SK-N-DZ (cell line): Measurements from ENCODE around the gene P2RX1.
A peak's percentile ranks its signal among the peaks of the same experiment; 100 is the strongest.

Experiments used
- DNase-seq: peaks from one replicate; pipeline ENCODE4 v3.0.0-alpha.2; 2015; ENCODE audit warnings: low spot score

P2RX1 gene

DNA sequence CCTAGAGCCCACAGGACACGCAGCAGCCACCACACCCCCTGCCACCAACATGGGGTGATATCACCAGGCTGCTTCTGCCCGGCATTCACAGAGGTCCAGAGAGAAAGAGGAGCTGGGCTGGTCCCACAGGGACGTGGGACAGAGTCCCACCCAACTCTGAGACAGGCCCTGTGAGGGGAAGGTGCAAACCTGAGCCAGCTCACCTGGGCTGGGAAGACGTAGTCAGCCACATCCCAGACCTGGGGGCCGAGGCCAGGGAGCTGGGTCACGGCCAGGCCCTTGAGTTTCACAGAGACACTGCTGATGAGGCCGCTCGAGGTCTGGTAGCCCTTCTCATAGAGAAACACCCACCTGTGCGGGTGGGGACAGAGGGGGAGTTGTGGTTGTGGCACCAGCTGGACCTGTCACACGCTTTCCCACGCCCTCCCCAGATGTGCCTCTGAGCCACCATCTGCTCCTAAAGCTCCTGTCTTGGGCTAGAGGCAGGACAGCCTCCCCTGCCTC, 11.2 kb downstream of the P2RX1 start:
- no peak for DNase-seq

GRCh38 chr17:3904501-3904900, 11.8 kb downstream of the P2RX1 start:
- DNase-seq, result no peak

DNA sequence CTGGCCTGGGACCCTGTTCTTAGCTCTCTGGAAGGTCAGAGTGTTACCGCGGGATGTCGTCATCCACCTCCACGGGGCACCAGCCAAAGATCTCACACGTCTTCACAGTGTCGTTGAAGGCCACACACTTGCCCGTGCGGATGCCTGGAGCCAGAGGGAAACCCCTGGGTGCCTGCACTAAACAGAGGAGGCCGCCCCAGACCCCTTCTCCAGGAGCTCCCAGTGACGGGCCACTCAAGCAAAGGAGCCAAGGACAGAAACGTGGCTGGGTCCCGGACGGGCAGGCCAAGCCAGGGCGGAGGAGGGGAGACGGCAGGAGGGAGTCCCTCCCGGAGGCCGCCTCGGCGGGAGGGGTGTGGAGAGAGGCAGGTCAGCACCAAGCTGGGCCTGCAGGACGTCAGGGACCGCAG, 12.4 kb downstream of the P2RX1 start:
- no peak for DNase-seq

DNA sequence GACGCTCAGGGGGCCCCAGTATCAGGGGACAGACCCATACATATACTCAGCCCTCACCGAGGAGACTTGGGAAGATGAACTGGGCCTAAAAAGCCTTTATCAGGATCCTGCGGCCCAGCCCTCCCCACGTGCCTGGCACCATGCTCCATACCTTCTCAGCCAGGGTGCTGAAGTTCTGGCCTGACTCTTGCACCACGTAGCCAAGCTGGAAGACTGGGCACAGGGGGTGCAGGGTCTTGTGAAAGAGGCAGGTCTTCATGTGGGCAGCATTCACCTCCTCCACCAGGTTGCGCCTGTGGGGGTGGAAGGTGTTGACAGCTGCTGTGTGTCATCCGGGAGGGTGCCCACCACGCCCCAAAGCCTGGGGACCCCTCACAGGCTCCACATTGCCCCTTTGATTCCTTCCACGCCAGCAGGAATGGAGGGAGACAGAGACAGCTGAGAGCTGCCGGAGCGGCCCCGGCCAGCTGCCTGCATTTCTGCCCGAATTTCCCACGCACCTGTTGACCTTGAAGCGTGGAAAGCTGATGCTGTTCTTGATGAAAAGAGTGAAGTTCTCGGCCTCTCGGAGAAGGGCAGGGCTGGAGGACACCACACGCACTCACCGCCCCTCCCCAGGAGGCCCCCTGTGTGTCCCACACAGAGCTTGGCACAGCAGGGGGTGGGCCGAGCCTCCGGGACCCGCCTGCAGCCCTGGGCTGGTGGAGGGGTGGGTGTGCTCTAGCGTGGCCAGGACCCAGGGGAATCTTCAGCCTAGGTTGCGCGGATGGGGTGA, 13.0 kb downstream of the P2RX1 start:
- no peak for DNase-seq

DNA sequence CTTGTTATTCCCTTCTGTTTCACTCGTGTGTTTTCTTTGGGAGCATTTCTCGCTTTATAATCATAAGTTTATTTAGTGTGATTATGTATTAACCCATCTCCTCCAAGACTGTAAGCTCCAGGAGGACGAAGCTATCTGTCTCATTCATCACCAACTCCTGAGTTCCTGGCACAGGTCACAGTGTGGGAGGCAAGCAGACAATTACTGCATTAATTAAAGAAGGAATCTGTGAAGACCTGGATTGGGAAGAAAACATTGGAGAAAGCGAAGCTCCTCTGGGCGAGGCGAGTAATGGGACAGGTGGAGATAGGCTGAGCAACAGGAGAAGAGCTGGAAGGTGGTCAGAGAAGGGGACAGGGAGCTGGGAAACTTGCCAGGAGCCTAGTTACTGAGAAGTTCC, 15.6 kb downstream of the P2RX1 start:
- DNase-seq, result no peak

DNA sequence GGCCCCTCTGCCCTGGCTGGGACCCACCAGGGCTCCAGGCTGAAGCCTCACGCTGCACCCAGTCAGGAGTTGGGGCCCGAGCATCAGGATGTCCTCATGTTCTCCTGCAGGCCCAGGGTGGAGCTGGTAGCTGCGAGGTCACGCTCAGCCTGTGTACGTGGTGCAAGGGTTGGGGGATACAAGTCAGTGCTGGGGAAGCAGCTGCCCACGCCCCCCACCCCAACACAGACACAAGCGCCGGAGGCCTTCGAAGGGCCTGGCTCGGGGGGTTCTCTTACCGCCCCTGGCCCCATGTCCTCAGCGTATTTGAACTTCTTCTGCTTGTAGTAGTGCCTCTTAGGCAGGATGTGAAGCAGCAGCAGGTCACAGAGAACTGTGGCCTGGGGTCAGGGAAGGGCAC, 18.5 kb downstream of the P2RX1 start:
- DNase-seq, result no peak

DNA sequence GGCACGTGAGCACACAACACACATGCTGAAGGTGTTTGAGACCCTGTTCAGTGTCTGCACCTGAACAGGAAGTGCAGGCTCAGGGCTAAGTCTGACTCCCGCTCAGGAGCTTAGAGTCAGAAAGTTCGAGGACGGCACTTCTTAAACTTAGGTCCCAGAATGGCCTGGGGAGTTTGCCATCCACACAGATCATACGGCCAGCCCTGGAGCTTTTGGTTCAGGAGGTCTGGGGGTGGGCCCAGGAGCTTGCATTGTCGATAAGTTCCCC, 19.4 kb downstream of the P2RX1 start:
- DNase-seq, result no peak

GRCh38 chr17:3896108-3896967, 19.9 kb downstream of the P2RX1 start:
- DNase-seq, result no peak

DNA sequence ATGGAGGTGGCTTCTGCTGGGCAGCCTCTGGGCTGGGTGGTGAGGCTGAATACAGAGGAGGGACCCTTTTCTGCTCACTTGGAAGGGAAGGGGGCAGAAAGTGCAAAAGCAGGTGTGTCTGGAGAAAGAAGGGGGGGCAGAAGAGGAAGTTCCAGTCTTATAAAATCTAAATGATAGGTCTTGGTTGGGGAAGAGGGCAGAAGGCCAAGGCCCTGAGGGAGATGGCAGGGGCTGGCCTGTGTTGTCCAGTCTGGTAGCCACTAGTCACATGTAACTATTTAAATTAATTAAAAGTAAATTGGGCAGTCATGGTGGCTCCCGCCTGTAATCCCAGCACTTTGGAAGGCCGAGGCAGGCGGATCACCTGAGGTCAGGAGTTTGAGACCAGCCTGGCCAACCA, 20.9 kb downstream of the P2RX1 start:
- no peak for DNase-seq

DNA sequence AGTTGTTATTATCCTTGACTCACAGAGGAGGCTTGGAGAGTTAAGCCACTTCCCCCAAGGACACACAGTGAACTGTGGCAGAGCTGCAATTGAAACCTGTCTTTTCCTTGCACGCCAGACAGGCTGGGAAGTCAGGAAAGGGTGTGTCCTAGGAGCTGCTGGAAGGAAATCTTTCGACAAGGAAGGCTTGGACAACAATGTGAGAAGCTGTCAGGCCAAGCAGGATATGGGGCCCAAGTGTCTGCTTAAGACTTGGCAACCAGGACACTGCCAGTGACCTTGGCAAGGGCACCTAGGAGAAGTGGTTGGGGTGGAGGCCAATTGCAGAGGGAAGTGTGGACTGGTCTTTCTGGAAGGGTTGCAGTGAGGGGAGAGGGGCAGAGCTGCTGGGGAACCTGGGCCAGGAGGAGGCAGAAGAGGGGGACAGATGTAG, 21.3 kb downstream of the P2RX1 start:
- no peak for DNase-seq

- DNase-seq, result no peak
Observed at GRCh38 chr17:3894188-3894587, 22.1 kb downstream of the P2RX1 start.

- DNase-seq, result no peak
Observed at GRCh38 chr17:3893720-3894116, 22.5 kb downstream of the P2RX1 start.

- DNase-seq, result peak; percentile 88
Observed at GRCh38 chr17:3893003-3893719, 23.1 kb downstream of the P2RX1 start, which contains the start of gene CAMKK1. TSS of gene CAMKK1 (minus strand) at chr17:3893053. CDS start at chr17:3885687, 7,366 bp downstream.

DNA sequence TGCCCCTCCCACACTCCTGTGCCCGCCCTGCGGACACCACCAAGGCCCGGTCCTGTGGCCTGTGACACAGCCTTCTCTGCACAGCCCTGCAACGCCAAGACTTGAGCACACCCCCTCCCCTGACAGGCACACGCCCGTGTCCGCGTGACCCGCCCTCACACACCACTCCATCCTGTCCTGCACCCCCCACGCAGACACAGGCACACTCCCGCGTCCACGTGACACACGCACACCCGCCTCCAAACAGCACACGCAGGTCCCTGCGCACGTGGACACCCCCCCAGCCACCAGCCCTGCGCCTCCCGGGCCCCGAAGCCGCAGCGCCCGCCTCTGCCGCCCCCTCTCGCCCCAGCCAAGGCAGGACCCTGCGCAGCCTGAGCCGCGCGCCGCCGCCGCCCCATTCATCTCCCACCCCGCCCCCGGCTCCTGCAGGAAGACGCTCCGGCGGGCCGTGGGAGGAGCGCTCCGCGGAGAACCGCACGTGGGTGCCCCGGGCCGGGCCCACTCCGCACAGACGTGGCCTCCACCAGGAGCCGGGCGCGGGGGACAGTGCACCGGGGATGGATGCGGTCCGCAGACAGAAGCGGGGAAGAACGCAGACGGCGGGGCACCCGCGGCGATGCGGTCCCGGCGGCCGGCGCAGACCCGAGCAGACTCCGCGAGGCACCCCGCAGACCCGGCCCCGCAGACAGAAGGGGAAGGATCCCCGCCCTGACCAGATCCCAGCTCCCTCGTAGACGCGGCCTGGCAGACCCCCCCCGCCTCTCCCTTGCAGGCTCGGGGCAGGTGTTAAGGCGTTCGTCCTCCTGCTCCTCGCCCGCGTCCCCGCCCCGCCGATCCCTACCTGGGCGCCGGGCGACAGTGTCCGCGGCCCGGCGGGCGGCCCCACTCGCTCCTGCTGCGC, 23.9 kb downstream of the P2RX1 start:
- DNase-seq, result peak; percentile 62

DNA sequence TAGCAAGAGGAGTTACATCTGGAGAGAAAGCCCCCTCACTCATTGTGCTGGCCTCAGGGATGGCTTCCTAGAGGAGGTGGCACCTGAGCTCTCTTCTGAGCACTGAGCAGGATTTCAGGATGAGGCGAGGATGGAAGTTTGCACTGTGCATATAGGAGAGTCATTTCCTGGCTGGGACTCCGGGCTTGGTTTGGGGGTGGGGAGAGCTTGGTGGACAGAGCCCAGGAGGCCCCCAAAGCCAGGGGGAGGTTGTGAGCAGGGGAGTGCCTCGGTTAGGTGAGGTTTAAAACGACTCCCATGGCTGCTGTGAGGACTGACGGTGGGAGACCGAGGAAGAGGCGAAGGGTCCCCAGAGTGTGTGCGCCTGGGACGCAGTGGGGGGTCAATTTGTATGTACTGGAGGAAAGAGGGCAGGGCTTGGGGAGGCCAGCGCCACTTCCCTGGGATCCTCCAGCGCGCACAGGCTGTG, 24.6 kb downstream of the P2RX1 start:
- DNase-seq, result no peak

DNA sequence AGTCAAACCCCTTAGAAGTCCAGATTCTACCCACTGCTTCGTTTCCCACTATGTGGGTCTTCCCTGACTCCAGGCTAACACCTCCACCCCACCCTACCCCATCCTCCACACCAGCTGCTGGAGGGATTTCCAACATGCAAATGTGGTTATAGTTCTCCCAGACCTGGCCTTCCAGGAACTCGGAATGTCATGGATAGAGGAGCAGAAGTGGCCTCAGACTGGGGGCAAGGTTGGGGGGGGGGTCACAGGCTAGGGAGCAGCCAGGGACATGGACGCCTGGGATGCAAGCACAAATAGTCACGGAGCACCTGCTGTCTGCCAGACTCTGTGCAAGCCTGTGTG, 25.4 kb downstream of the P2RX1 start:
- DNase-seq, result no peak

- peak; percentile 79 for DNase-seq
Observed at GRCh38 chr17:3890082-3890877, 26.0 kb downstream of the P2RX1 start.

- no peak for DNase-seq
Observed at GRCh38 chr17:3889325-3890012, 26.8 kb downstream of the P2RX1 start.

GRCh38 chr17:3888343-3889171, 27.7 kb downstream of the P2RX1 start:
- peak; percentile 63 for DNase-seq
